Adrenal gland (tissue), 5 donors: Measurements from ENCODE around the gene SLC35G3.
"Not testable (repeated sequence)": the region's sequence is repeated elsewhere in the genome, so short reads cannot be mapped to it uniquely, and the experiment has no call there.

Source experiments
- CTCF ChIP-seq, 6 experiments: fragments of 450-650 bp in 4 of 6; fragments of 200-600 bp in 2 of 6; sonication (generic) in 1 of 6; IDR thresholded peaks; 1 replicate in 5 of 6; 2 replicates in 1 of 6; pipeline versions ENCODE4 v1.5.1 to v1.8.0; 2016 to 2021; ENCODE audit warnings: antibody characterized with exemption in 6 of 6, mild to moderate bottlenecking in 2 of 6, moderate library complexity in 1 of 6
- POLR2A ChIP-seq, 2 donors: fragments of 450-650 bp; IDR thresholded peaks; one replicate each; pipeline ENCODE4 v1.6.1; 2017; ENCODE audit warnings: antibody characterized with exemption in 2 of 2, mild to moderate bottlenecking in 2 of 2, moderate library complexity in 1 of 2
- donor health status: DM: no; HTN: no; CAD: no.

- TF ChIP-seq POLR2A, CTCF (IDR thresholded peaks at IDR 0.05): not testable (repeated sequence)
Measured at GRCh38 chr17:35151080-35151479, 43.1 kb downstream of the SLC35G3 start.
